HepG2 (cell line): ENCODE results near the gene LPXN. TPM values are rescaled to one million over a fixed set of nuclear protein-coding genes. Genes with fewer than 3 reads are reported as not detected.
A peak's percentile ranks its signal among the peaks of the same experiment; 100 is the strongest.

Experiments used
- ATF7 ChIP-seq, 2 experiments: fragments of 450-650 bp in 1 of 2; sonication (generic) in 1 of 2; formaldehyde crosslinking in 1 of 2; IDR thresholded peaks; 2 replicates each; pipeline versions ENCODE4 v1.4.0 to v1.6.1; 2016 to 2020; ENCODE audit warnings: antibody characterized with exemption in 1 of 2, mild to moderate bottlenecking in 1 of 2, missing genetic modification reagents in 1 of 2
- BORCS8-MEF2B ChIP-seq: sonication (generic); formaldehyde crosslinking; IDR thresholded peaks from 2 replicates; pipeline ENCODE4 v1.8.0; 2022; ENCODE audit warnings: mild to moderate bottlenecking, missing genetic modification reagents
- CSRNP1 ChIP-seq: sonication (generic); formaldehyde crosslinking; IDR thresholded peaks from 2 replicates; pipeline ENCODE4 v1.8.1; 2023; ENCODE audit warnings: mild to moderate bottlenecking, missing genetic modification reagents
- DDIT3 ChIP-seq: sonication (generic); formaldehyde crosslinking; IDR thresholded peaks from 2 replicates; pipeline ENCODE4 v1.4.0; 2020; ENCODE audit warnings: mild to moderate bottlenecking, missing genetic modification reagents
- EP300 ChIP-seq, 3 experiments: sonication (generic) in 1 of 3; formaldehyde crosslinking in 1 of 3; IDR thresholded peaks; 2 replicates each; pipeline versions ENCODE4 v1.5.1 to v1.6.1; 2011 to 2020; ENCODE audit warnings: low read depth in 2 of 3, low read length in 2 of 3, borderline replicate concordance in 1 of 3, improper control_type of control experiment in 1 of 3, mild to moderate bottlenecking in 1 of 3, missing genetic modification reagents in 1 of 3, moderate library complexity in 1 of 3
- ETS1 ChIP-seq: sonication (generic); formaldehyde crosslinking; IDR thresholded peaks from 2 replicates; pipeline ENCODE4 v1.4.0; 2020; ENCODE audit warnings: missing genetic modification reagents
- FOXO1 ChIP-seq: sonication (generic); formaldehyde crosslinking; IDR thresholded peaks from 2 replicates; pipeline ENCODE4 v1.4.0; 2020; ENCODE audit warnings: missing genetic modification reagents
- MXI1 ChIP-seq: IDR thresholded peaks from 3 replicates; pipeline ENCODE4 v1.6.1; 2012; ENCODE audit warnings: low read depth, low read length, inconsistent platforms, borderline replicate concordance
- MYNN ChIP-seq: sonication (generic); formaldehyde crosslinking; IDR thresholded peaks from 2 replicates; pipeline ENCODE4 v1.4.0; 2020; ENCODE audit warnings: mild to moderate bottlenecking, low read depth, missing genetic modification reagents
- MZF1 ChIP-seq: sonication (generic); formaldehyde crosslinking; IDR thresholded peaks from 2 replicates; pipeline ENCODE4 v1.8.1; 2023; ENCODE audit warnings: mild to moderate bottlenecking, missing genetic modification reagents, borderline replicate concordance
- NCOA5 ChIP-seq: sonication (generic); formaldehyde crosslinking; IDR thresholded peaks from 2 replicates; pipeline ENCODE4 v1.4.0; 2020; ENCODE audit warnings: missing genetic modification reagents
- PRMT3 ChIP-seq: sonication (generic); formaldehyde crosslinking; IDR thresholded peaks from 2 replicates; pipeline ENCODE4 v1.8.1; 2022; ENCODE audit warnings: low read depth, mild to moderate bottlenecking, moderate library complexity, missing genetic modification reagents, borderline replicate concordance
- SMARCC2 ChIP-seq: fragments of 450-650 bp; IDR thresholded peaks from 2 replicates; pipeline ENCODE4 v1.6.1; 2017; ENCODE audit warnings: antibody characterized with exemption, mild to moderate bottlenecking
- TAF1 ChIP-seq: sonication (generic); formaldehyde crosslinking; IDR thresholded peaks from 2 replicates; pipeline ENCODE4 v1.4.0; 2020; ENCODE audit warnings: missing genetic modification reagents
- TIGD3 ChIP-seq: sonication (generic); formaldehyde crosslinking; IDR thresholded peaks from 2 replicates; pipeline ENCODE4 v1.5.1; 2020; ENCODE audit warnings: mild to moderate bottlenecking, missing genetic modification reagents, borderline replicate concordance
- ZBTB10 ChIP-seq: sonication (generic); formaldehyde crosslinking; IDR thresholded peaks from 2 replicates; pipeline ENCODE4 v1.4.0; 2020; ENCODE audit warnings: missing genetic modification reagents, borderline replicate concordance
- ZNF343 ChIP-seq: sonication (generic); formaldehyde crosslinking; IDR thresholded peaks from 2 replicates; pipeline ENCODE4 v1.4.0; 2020; ENCODE audit warnings: mild to moderate bottlenecking, missing genetic modification reagents
- ZNF446 ChIP-seq: sonication (generic); formaldehyde crosslinking; IDR thresholded peaks from 2 replicates; pipeline ENCODE4 v1.5.0; 2020; ENCODE audit warnings: mild to moderate bottlenecking, missing genetic modification reagents
- ZNF484 ChIP-seq: sonication (generic); formaldehyde crosslinking; IDR thresholded peaks from 2 replicates; pipeline ENCODE4 v1.5.1; 2020; ENCODE audit warnings: mild to moderate bottlenecking, low read depth, missing genetic modification reagents, borderline replicate concordance
- ZNF83 ChIP-seq: sonication (generic); formaldehyde crosslinking; IDR thresholded peaks from 2 replicates; pipeline ENCODE4 v1.4.0; 2020; ENCODE audit warnings: missing genetic modification reagents, mild to moderate bottlenecking, borderline replicate concordance
- polyA plus RNA-seq, 8 experiments: library from polyadenylated mRNA; depleted of rRNA in 3 of 8; stranded (reverse) in 7 of 8; unstranded in 1 of 8; fragments of >200 nt; fragmentation: Illumina TruSeq in 4 of 8; extraction: Trizol in 4 of 8; gene quantifications; 2 replicates each; pipeline versions ENCODE4 v1.2.1 to v1.2.3, GENCODE V29; 2011 to 2016; ENCODE audit warnings: low read depth in 4 of 8, missing spikeins in 1 of 8, mixed read lengths in 1 of 8; ENCODE audit not compliant: insufficient read depth in 1 of 8
- total RNA-seq, 5 experiments: library from RNA; depleted of rRNA; stranded (reverse); fragments of >200 nt; fragmentation: Illumina TruSeq; extraction: Trizol; gene quantifications; 2 replicates each; pipeline ENCODE4 v1.2.3, GENCODE V29; 2016; ENCODE audit warnings: low read depth in 1 of 5

The LPXN gene
- total and polyA plus RNA-seq, 2 of the 13 experiments (the other 11 are each of a cell fraction or from before 2014, with no cell fraction given) = 1.7 to 3.5 TPM

- TF ChIP-seq TAF1 = peak; percentile 75; the same call in 1 of the 2 replicates
- no peak; the same call in 1 of the 2 replicates for TF ChIP-seq MZF1 (CRISPR knock-in tag)
- TF ChIP-seq CSRNP1 = 0 out of 2 replicates have a peak, but pooled peaks have one; percentile 57
- no peak for TF ChIP-seq ZNF83 (CRISPR knock-in tag)
- no peak; the same call in 1 of the 2 replicates for TF ChIP-seq MYNN (CRISPR knock-in tag)
- TF ChIP-seq FOXO1 = peak; percentile 58; the same call in 1 of the 2 replicates
- no peak for TF ChIP-seq ZNF484 (CRISPR knock-in tag)
- TF ChIP-seq DDIT3 (CRISPR knock-in tag) = no peak
- TF ChIP-seq EP300 (IDR thresholded peaks at IDR 0.05; ENCODE audit: low read depth in 2 of 2, low read length in 2 of 2) = 0 out of 4 replicates have a peak, but pooled peaks of 1 of the 2 experiments have one; percentile 22
- no peak for TF ChIP-seq EP300 (CRISPR knock-in tag; IDR thresholded peaks at IDR 0.05; ENCODE audit: borderline replicate concordance)
- no peak for TF ChIP-seq NCOA5 (CRISPR knock-in tag)
- TF ChIP-seq ZNF446 = no peak
- TF ChIP-seq ZNF343 = no peak
- TF ChIP-seq ETS1 = no peak
- TF ChIP-seq SMARCC2 = no peak
- TF ChIP-seq MXI1 = peak; percentile 94; the same call in 2 of the 3 replicates
- 0 out of 2 replicates have a peak, but pooled peaks have one; percentile 36 for TF ChIP-seq PRMT3 (CRISPR knock-in tag)
- peak; percentile 54; the same call in 1 of the 2 replicates for TF ChIP-seq BORCS8-MEF2B
- no peak for TF ChIP-seq ZBTB10 (CRISPR knock-in tag)
- TF ChIP-seq ATF7 (IDR thresholded peaks at IDR 0.05) = no peak
- no peak for TF ChIP-seq ATF7 (CRISPR knock-in tag; IDR thresholded peaks at IDR 0.05)
- TF ChIP-seq TIGD3 (CRISPR knock-in tag) = no peak
Measured at GRCh38 chr11:58579192-58580129, 3.8 kb upstream of the LPXN start (continued).
